IMR-90 (cell line): Measurements from ENCODE around the gene ZBTB7B. TPM values are rescaled to one million over a fixed set of nuclear protein-coding genes. Genes with fewer than 3 reads are reported as not detected.

Source experiments
- ATAC-seq: fragments of 200-7000 bp; cut with Tn5 transposase; 2 replicates; pipeline ENCODE4 v1.9.1; 2020; ENCODE audit warnings: low read depth, mild to moderate bottlenecking, moderate library complexity
- BruUV-seq: library from RNA; stranded (reverse); fragments of 400-500 nt; replicated peaks from 2 replicates; lab custom pipeline; 2021; lab: Mats Ljungman, UMichigan
- CTCF ChIA-PET: fragments of 300-600 bp; formaldehyde crosslinking; extraction: SDS; loops from one replicate; lab custom pipeline; 2021; ENCODE audit warnings: antibody characterized with exemption; lab: Yijun Ruan, JAX
- POLR2A ChIA-PET: fragments of 300-600 bp; sonication (Branson Sonifier 250); formaldehyde crosslinking; loops from one replicate; lab custom pipeline; 2022; ENCODE audit warnings: antibody characterized with exemption; ENCODE audit not compliant: unreplicated experiment; lab: Charles Lee
- DNase-seq: peaks from one replicate; pipeline ENCODE4 v3.0.0; 2013
- H2AFZ ChIP-seq: replicated peaks from 2 replicates; pipeline ENCODE3; 2013; ENCODE audit warnings: low read length, mild to moderate bottlenecking; ENCODE audit not compliant: poor library complexity
- H2AK5ac ChIP-seq: 2 replicates; pipeline ENCODE4 v1.6.1; 2013; ENCODE audit warnings: low read depth, low read length, inconsistent platforms
- H2AK9ac ChIP-seq: replicated peaks from 2 replicates; pipeline ENCODE3; 2013; ENCODE audit warnings: mild to moderate bottlenecking, low read depth, low read length, moderate library complexity; ENCODE audit not compliant: poor library complexity
- H2BK120ac ChIP-seq: 2 replicates; pipeline ENCODE4 v1.6.1; 2013; ENCODE audit warnings: low read depth, low read length, inconsistent platforms
- H2BK15ac ChIP-seq: 3 replicates; pipeline ENCODE4 v1.6.1; 2013; ENCODE audit warnings: low read depth, low read length, inconsistent platforms
- H2BK20ac ChIP-seq: 2 replicates; pipeline ENCODE4 v1.6.1; 2013; ENCODE audit warnings: low read depth, mild to moderate bottlenecking, inconsistent platforms, low read length, moderate library complexity
- H2BK5ac ChIP-seq: 2 replicates; pipeline ENCODE4 v1.6.1; 2013; ENCODE audit warnings: mild to moderate bottlenecking, low read depth, low read length, inconsistent platforms; ENCODE audit not compliant: poor library complexity, severe bottlenecking
- H3K14ac ChIP-seq: replicated peaks from 2 replicates; pipeline ENCODE4 v1.6.1; 2013; ENCODE audit warnings: low read depth, low read length, inconsistent platforms
- H3K18ac ChIP-seq: 2 replicates; pipeline ENCODE4 v1.6.1; 2013; ENCODE audit warnings: low read depth, low read length, control low read depth
- H3K23ac ChIP-seq: 2 replicates; pipeline ENCODE4 v1.6.1; 2013; ENCODE audit warnings: low read depth, low read length, inconsistent platforms
- H3K27ac ChIP-seq: 2 replicates; pipeline ENCODE4 v1.5.1; 2013; ENCODE audit warnings: mild to moderate bottlenecking, control low read depth, low read length; ENCODE audit not compliant: insufficient read depth
- H3K27me3 ChIP-seq: 2 replicates; pipeline ENCODE4 v1.6.1; 2013; ENCODE audit warnings: low read length; ENCODE audit not compliant: control insufficient read depth, insufficient read depth
- H3K36me3 ChIP-seq: 2 replicates; pipeline ENCODE4 v1.6.1; 2013; ENCODE audit warnings: low read length, mixed read lengths; ENCODE audit not compliant: control insufficient read depth, insufficient read depth
- H3K4ac ChIP-seq: 2 replicates; pipeline ENCODE4 v1.6.1; 2013; ENCODE audit warnings: low read depth, low read length, inconsistent platforms
- H3K4me1 ChIP-seq: 2 replicates; pipeline ENCODE4 v1.6.1; 2013; ENCODE audit warnings: low read length, mixed read lengths; ENCODE audit not compliant: control insufficient read depth, insufficient read depth
- H3K4me2 ChIP-seq: 2 replicates; pipeline ENCODE4 v1.6.1; 2013; ENCODE audit warnings: low read depth, mild to moderate bottlenecking, control low read depth, low read length, moderate library complexity
- H3K4me3 ChIP-seq: 2 replicates; pipeline ENCODE4 v1.5.1; 2013; ENCODE audit warnings: low read depth, mild to moderate bottlenecking, control low read depth, low read length, moderate library complexity; ENCODE audit not compliant: insufficient read depth
- H3K56ac ChIP-seq: 2 replicates; pipeline ENCODE4 v1.6.1; 2013; ENCODE audit warnings: low read length, inconsistent platforms; ENCODE audit not compliant: insufficient read depth; ENCODE audit errors: extremely low read depth
- H3K79me1 ChIP-seq, 2 experiments: 2 replicates each; pipeline ENCODE4 v1.6.1; 2013; ENCODE audit warnings: low read length in 2 of 2, inconsistent platforms in 1 of 2, low read depth in 1 of 2
- H3K9ac ChIP-seq: 2 replicates; pipeline ENCODE4 v1.6.1; 2013; ENCODE audit warnings: low read depth, low read length, control low read depth
- H3K9me1 ChIP-seq: 2 replicates; pipeline ENCODE4 v1.6.1; 2013; ENCODE audit warnings: low read length, inconsistent platforms; ENCODE audit not compliant: insufficient read depth
- H3K9me3 ChIP-seq: 2 replicates; pipeline ENCODE4 v1.6.1; 2013; ENCODE audit warnings: low read length; ENCODE audit not compliant: control insufficient read depth, insufficient read depth
- H4K20me1 ChIP-seq: 2 replicates; pipeline ENCODE4 v1.6.1; 2013; ENCODE audit warnings: low read length, inconsistent platforms; ENCODE audit not compliant: insufficient read depth
- H4K5ac ChIP-seq: 2 replicates; pipeline ENCODE4 v1.6.1; 2013; ENCODE audit warnings: mild to moderate bottlenecking, low read depth, low read length, control low read depth
- H4K8ac ChIP-seq, 2 experiments: 2 replicates each; pipeline ENCODE4 v1.6.1; 2013; ENCODE audit warnings: low read depth in 2 of 2, low read length in 2 of 2, control low read depth in 1 of 2, inconsistent platforms in 1 of 2
- H4K91ac ChIP-seq: 2 replicates; pipeline ENCODE4 v1.6.1; 2013; ENCODE audit warnings: low read depth, low read length, inconsistent platforms; ENCODE audit not compliant: insufficient read depth
- CEBPB ChIP-seq: IDR thresholded peaks from 2 replicates; pipeline ENCODE4 v1.6.1; 2012; ENCODE audit warnings: low read depth, low read length, improper control_type of control experiment
- CHD1 ChIP-seq: IDR thresholded peaks from 2 replicates; pipeline ENCODE4 v1.6.1; 2012; ENCODE audit warnings: low read depth, low read length, improper control_type of control experiment
- ELK1 ChIP-seq: fragments of 150-350 bp; IDR thresholded peaks from 2 replicates; pipeline ENCODE4 v1.6.1; 2016; ENCODE audit warnings: low read depth, mild to moderate bottlenecking, low read length, moderate library complexity, borderline replicate concordance
- FOS ChIP-seq: fragments of 150-350 bp; IDR thresholded peaks from 2 replicates; pipeline ENCODE4 v1.6.1; 2016; ENCODE audit warnings: low read depth, low read length
- MAFK ChIP-seq: IDR thresholded peaks from 2 replicates; pipeline ENCODE4 v1.6.1; 2012; ENCODE audit warnings: low read depth, low read length, improper control_type of control experiment
- MAZ ChIP-seq: IDR thresholded peaks from 2 replicates; pipeline ENCODE4 v1.6.1; 2012; ENCODE audit warnings: low read depth, mild to moderate bottlenecking, low read length, improper control_type of control experiment, moderate library complexity, borderline replicate concordance
- MXI1 ChIP-seq: IDR thresholded peaks from 2 replicates; pipeline ENCODE4 v1.6.1; 2012; ENCODE audit warnings: low read depth, mild to moderate bottlenecking, low read length, moderate library complexity, borderline replicate concordance
- NFE2L2 ChIP-seq: fragments of 150-350 bp; IDR thresholded peaks from 2 replicates; pipeline ENCODE4 v1.6.1; 2016; ENCODE audit warnings: low read depth, mild to moderate bottlenecking, low read length
- POLR2A ChIP-seq: IDR thresholded peaks from 2 replicates; pipeline ENCODE4 v1.6.1; 2012; ENCODE audit warnings: mild to moderate bottlenecking, low read depth, low read length
- RAD21 ChIP-seq: IDR thresholded peaks from 2 replicates; pipeline ENCODE4 v1.6.1; 2012; ENCODE audit warnings: low read length, improper control_type of control experiment
- RCOR1 ChIP-seq: IDR thresholded peaks from 2 replicates; pipeline ENCODE4 v1.6.1; 2012; ENCODE audit warnings: mild to moderate bottlenecking, low read length, improper control_type of control experiment; ENCODE audit not compliant: insufficient replicate concordance
- RFX5 ChIP-seq: IDR thresholded peaks from 2 replicates; pipeline ENCODE4 v1.8.0; 2012; ENCODE audit warnings: low read depth, mild to moderate bottlenecking, low read length, moderate library complexity
- SMC3 ChIP-seq: fragments of 150-350 bp; IDR thresholded peaks from 2 replicates; pipeline ENCODE4 v1.6.1; 2016; ENCODE audit warnings: low read depth, mild to moderate bottlenecking, antibody characterized with exemption, low read length, moderate library complexity
- USF2 ChIP-seq: fragments of 150-350 bp; IDR thresholded peaks from 2 replicates; pipeline ENCODE4 v1.6.1; 2017; ENCODE audit warnings: mild to moderate bottlenecking, antibody characterized with exemption, low read length, low read depth
- WGBS, 2 experiments: methylation state at CpG; one replicate each; pipeline versions ENCODE4 v1.1.5 to v1.1.7; 2013; ENCODE audit warnings: missing lambda C conversion rate in 2 of 2; ENCODE audit not compliant: insufficient read length in 1 of 2; ENCODE audit errors: extremely low coverage in 2 of 2; 5-methylcytosine and 5-hydroxymethylcytosine counted together
- dilution Hi-C: fragments of 300-500 bp; cut with HindIII; formaldehyde crosslinking; loops from one replicate; pipeline ENCODE4 v1.14.3; 2018; ENCODE audit warnings: low sequenced_read_pairs; ENCODE audit not compliant: unreplicated experiment
- in situ Hi-C: fragments of 300-500 bp; cut with MboI; formaldehyde crosslinking; loops from 3 replicates; pipeline ENCODE4 v1.14.3; 2019; ENCODE audit warnings: low sequenced_read_pairs, inconsistent platforms, mixed read lengths
- intact Hi-C: fragments of 100-400 bp; cut with micrococcal nuclease; formaldehyde crosslinking; loops from 2 replicates; pipeline ENCODE4 v1.10.0; 2022
- polyA plus RNA-seq, 3 experiments: library from polyadenylated mRNA; depleted of rRNA; stranded (reverse); fragments of >200 nt; gene quantifications; 2 replicates each; pipeline ENCODE4 v1.2.3, GENCODE V29; 2012; ENCODE audit warnings: low replicate concordance in 1 of 3
- total RNA-seq: library from RNA; depleted of rRNA; stranded (reverse); fragments of >200 nt; gene quantifications from 2 replicates; pipeline ENCODE4 v1.2.3, GENCODE V29; 2012

Gene ZBTB7B
- total and polyA plus RNA-seq, 2 of the 4 experiments (the other 2 are of a cell fraction), result 7.7 to 17.4 TPM

- dilution Hi-C loops (no loop called here), intact Hi-C loops (no loop called here), in situ Hi-C loops (no loop called here)
- Histone ChIP-seq H3K4me3 (peak overlapping the region; percentile 53; the same call in 1 of the 2 replicates), H2AK9ac (no peak overlapping the region), H3K4me1 (peaks cover 3% of the 10 kb centered on the region), H3K4me2 (peak overlapping the region; percentile 87; the same call in 1 of the 2 replicates), H2BK20ac (no peak overlapping the region), H3K56ac (no peak overlapping the region), H2BK5ac (no peak overlapping the region), H3K27me3 (no peaks in the 10 kb centered on the region), H3K23ac (no peak overlapping the region), H4K20me1 (no peaks in the 10 kb centered on the region), H3K79me1 (peaks cover 9 to 44% of the 10 kb centered on the region in 2 experiments; a peak in 3 of 4 replicates), H3K14ac (no peak overlapping the region), H3K9me3 (no peaks in the 10 kb centered on the region), H3K9me1 (no peaks in the 10 kb centered on the region), H2AFZ (no peak overlapping the region), H3K27ac (no peak overlapping the region), H3K18ac (no peak overlapping the region), H3K9ac (peak overlapping the region; percentile 61; the same call in 1 of the 2 replicates), H4K5ac (no peak overlapping the region), H4K8ac (peak overlapping the region; percentile 65 to 85), H4K91ac (no peak overlapping the region), H2BK120ac (no peak overlapping the region), H2AK5ac (0 out of 2 replicates have a peak overlapping the region, but pooled peaks have one; percentile 57), H3K36me3 (peaks cover under 1% of the 10 kb centered on the region; the same call in 1 of the 2 replicates), H3K4ac (no peak overlapping the region), H2BK15ac (no peak overlapping the region; the same call in 2 of the 3 replicates)
- no CpG with 5 or more reads among the region's 6 CpGs for WGBS, 2 experiments
- ChIA-PET CTCF (interaction anchor here (1.8 kb wide), 1 partner anchor 11 kb away, joined by 5 read pairs; the partner anchor contains the start of gene SHC1), POLR2A (no interaction called here)
- BruUV-seq, result no TSS peak
- no peak for DNase-seq
- no peak for ATAC-seq
- TF ChIP-seq MAZ (no peak), MXI1 (no peak), NFE2L2 (no peak), CHD1 (no peak), RFX5 (no peak), CEBPB (no peak), USF2 (no peak), FOS (no peak), SMC3 (no peak), MAFK (no peak), ELK1 (no peak), POLR2A (no peak), RCOR1 (no peak), RAD21 (no peak)
These were observed 20.3 kb upstream of the ZBTB7B start for GRCh38 chr1:154982341-154982740.
